HFF-Myc (cell line): ENCODE measurements around the gene SLC26A9.

Experiments used
- DNase-seq: peaks from one replicate; pipeline ENCODE4 v3.0.0-alpha.2; 2011; ENCODE audit warnings: low read depth; ENCODE audit errors: extremely low read depth
- H3K4me3 ChIP-seq: replicated peaks from 2 replicates; pipeline ENCODE4 v1.5.1; 2011; ENCODE audit warnings: low read depth, mild to moderate bottlenecking, control low read depth, low read length
- CTCF ChIP-seq: IDR thresholded peaks from 2 replicates; pipeline ENCODE4 v1.5.1; 2012; ENCODE audit warnings: mild to moderate bottlenecking, low read depth, low read length, control low read depth; ENCODE audit errors: missing control alignments

SLC26A9 gene

GRCh38 chr1:205949753-205950152, 6.5 kb upstream of the SLC26A9 start:
- H3K4me3 ChIP-seq: no peak overlapping the region
- DNase-seq: no peak
- no peak for TF ChIP-seq CTCF

- TF ChIP-seq CTCF: no peak
- DNase-seq: no peak
- no peak overlapping the region for H3K4me3 ChIP-seq
These were observed 5.6 kb upstream of the SLC26A9 start for GRCh38 chr1:205948886-205949285.

DNA sequence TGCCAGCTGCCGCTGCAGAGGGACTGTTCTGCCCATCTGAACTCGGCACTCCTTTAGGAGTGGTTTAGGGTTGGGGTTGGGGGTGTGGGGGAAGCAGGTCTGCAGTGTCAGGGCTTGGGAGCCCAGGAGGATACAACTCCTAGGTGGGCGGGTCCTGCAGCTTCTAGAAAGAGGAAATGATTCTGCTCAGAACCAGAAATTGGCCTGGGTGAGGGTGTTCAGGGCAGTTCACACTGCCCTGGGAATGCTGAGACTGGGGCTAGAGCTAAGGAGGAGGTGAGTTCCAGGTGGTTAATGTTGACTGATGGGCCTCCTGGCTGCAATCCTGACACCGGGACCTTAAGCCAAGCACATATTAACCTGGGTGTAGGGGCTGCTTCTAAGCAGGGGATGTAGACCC, 4.8 kb upstream of the SLC26A9 start:
- DNase-seq: no peak
- H3K4me3 ChIP-seq: no peak overlapping the region
- no peak for TF ChIP-seq CTCF

- DNase-seq: no peak
- H3K4me3 ChIP-seq: no peak overlapping the region
- no peak for TF ChIP-seq CTCF
These were observed 3.8 kb upstream of the SLC26A9 start for GRCh38 chr1:205947024-205947423.

GRCh38 chr1:205945069-205945468, 1.8 kb upstream of the SLC26A9 start:
- no peak for TF ChIP-seq CTCF

DNA sequence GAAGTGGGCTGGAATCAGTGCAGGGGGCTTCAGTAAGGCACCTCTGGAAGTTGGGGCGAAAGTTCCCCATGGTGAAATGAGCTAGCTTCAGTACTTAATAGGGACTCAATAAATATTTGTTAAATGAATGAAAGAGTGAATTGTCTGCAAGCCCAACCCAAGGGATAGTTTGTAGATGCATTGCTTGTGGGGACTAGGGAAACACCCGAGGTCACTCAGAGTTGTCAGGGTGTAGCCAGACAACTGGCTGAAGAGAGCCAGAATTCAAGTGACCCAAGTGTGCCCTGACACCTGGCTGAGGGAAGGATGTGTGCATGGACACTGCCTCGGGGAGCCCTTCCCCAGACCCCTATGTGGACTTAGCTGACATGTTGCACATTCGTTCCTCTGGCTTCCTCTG, 1.3 kb upstream of the SLC26A9 start:
- TF ChIP-seq CTCF: no peak
- no peak for DNase-seq
- no peak overlapping the region for H3K4me3 ChIP-seq

More at GRCh38 chr1:205945069-205945468, 1.8 kb upstream of the SLC26A9 start:
- no peak for DNase-seq
- no peak overlapping the region for H3K4me3 ChIP-seq

DNA sequence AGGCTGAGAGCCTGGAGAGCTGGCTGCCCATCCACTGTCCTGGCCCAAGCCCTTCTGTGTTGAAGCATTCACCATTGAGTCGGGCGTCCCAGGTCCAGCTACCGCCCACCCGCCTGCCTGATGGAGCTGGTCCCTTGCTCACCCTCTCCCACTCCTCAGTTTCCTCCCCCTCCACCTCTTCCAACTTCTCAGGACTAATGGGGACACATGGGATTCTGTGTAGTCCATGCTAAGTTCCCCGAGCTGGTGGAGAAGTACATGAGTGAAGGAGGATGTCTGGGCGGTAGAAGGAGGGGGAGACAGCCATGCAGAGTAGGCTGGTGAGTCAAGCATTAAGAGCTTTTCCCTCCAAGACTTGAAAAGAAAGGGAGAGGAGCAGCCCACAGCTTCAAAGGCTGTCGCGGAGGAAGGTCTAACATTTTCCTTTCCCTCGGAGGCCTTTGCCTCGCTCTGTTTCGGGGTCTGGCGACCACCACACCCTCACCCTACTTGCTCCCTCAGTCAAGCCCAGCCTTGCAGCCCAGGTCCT, 561 bp downstream of the SLC26A9 start:
- DNase-seq: no peak
- TF ChIP-seq CTCF: no peak
- no peak overlapping the region for H3K4me3 ChIP-seq
